SH-SY5Y (cell line): ENCODE results near the gene SAT2.
A peak's percentile ranks its signal among the peaks of the same experiment; 100 is the strongest.

Source experiments
- GATA2 ChIP-seq: IDR thresholded peaks from 2 replicates; pipeline ENCODE4 v1.6.1; 2011; ENCODE audit warnings: mild to moderate bottlenecking, low read depth, low read length
- GATA3 ChIP-seq: IDR thresholded peaks from 2 replicates; pipeline ENCODE4 v1.6.1; 2011; ENCODE audit warnings: low read depth, mild to moderate bottlenecking, low read length, moderate library complexity

Gene SAT2

DNA sequence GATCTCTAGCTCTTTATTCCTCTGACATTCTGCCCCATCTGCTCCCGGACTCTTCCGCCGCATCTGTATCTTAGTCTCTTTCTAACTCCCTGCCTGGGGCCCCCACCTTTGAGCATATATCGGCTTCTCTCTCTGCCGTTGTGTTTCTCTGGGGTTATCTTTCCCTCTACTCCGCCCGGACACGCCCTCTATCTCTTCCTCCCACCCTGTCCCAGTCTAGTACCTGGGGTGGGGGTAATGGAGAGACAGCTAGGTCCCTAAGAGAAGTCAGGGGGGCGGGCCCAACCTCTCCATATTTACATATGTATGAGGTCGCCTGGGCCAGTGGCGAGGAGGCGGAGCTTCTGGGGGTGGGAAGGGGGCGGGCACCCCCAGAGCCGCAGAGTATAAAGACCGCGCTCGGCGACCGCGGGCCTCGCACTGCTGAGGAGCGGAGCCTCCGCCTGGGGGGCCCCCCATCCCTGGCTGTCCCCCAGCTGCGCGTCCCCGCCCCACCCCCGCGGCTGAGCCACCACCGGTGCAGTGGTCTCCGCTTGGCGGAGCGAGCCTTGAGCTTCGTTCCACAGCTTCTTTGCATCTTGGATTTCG, 23.0 kb upstream of the SAT2 start, which contains the start of gene ATP1B2:
ATP1B2 (plus strand) TSS at position 418 of the 588 bp plus-strand sequence. CDS start 593 bp downstream, outside the sequence.
- TF ChIP-seq GATA3 (no peak), GATA2 (no peak)

DNA sequence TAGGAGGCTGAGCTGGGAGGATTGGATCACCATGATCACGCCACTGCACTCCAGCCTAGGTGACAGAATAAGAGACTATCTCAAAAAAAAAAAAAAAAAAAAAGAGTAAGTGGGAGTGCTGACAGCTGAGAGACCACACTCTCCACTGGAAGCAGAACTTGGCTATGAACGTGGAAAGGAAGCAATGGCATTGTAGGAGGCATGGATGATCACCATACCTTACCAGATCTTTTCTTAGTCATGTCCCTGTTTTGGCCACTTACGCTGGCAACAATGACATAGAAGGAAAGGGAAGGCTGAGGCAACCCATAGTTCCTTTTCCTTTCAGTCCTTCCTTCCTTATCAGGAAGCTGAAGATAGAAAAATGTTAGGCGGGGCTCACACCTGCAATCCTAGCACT, 19.4 kb upstream of the SAT2 start:
- TF ChIP-seq GATA3 (no peak), GATA2 (no peak)

DNA sequence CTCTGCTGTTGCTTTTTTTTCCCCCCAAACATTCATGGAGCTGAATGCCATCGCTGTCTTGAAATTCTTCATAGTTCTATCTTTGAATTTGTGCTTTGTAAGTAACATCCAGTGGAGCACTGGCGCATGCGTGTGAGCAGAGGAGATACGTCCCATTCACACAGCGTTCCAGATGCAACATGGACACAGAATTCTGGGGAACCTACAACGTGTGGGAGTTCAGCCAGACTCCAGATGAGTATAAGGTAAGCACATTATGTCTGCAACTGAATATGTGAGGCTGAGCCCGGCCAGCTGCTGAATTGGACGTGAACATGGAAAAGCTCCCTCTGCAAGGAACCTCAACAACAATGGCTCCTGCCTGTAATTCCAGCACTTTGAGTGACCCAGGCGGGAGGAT, 18.8 kb upstream of the SAT2 start:
- TF ChIP-seq GATA3 (no peak), GATA2 (no peak)

DNA sequence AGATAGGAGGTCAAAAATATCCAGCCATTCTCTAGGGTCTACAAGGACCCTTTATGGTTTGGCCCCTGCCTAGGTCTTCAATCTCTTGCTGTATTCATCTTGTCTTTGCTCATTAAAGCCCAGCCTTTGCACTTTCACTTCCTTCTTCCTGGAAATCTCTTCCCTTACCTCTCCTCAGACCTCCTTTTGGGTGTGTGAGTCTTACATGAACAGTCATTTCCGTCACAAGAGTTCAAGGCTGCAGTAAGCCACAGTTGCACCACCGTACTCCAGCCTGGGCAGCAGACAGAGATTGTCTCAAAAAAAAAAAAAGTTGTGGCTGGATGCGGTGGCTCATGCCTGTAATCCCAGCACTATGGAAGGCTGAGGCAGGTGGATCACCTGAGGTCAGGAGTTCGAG, 17.2 kb upstream of the SAT2 start:
- TF ChIP-seq GATA3: no peak
- no peak for TF ChIP-seq GATA2

DNA sequence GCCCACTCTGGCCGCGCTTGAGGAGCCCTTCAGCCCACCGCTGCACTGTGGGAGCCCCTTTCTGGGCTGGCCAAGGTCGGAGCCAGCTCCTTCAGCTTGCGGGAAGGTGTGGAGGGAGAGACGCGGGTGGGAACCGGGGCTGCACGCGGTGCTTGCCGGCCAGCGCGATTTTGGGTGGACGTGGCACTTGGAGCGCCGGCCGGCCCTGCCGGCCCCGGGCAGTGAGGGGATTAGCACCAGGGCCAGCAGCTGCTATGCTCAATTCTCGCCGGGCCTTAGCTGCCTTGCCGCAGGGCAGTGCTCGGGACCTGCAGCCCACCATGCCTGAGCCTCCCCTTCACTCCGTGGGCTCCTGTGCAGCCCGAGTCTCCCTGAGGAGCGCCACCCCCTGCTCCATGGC, 13.2 kb upstream of the SAT2 start:
- TF ChIP-seq GATA3: no peak
- no peak for TF ChIP-seq GATA2

DNA sequence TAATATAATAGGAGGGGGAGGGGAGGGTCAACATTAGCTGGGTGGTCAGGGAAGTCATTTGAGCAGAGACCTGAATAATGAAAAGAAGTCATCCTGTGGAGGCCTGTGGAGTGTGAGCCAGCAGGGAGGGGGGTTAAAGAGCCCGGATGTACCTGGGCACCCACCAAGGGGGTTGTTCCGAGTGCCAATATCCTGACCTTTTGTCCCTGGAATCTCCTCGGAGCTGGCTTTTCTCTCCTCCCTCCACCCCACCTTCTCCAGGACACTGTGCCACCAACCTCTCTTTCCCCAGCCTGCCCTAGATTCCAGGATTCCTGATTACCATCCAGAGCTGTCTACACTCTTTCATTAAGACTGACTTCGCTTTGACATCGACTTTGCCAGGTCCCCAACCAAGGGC, 8.5 kb upstream of the SAT2 start:
- no peak for TF ChIP-seq GATA3

DNA sequence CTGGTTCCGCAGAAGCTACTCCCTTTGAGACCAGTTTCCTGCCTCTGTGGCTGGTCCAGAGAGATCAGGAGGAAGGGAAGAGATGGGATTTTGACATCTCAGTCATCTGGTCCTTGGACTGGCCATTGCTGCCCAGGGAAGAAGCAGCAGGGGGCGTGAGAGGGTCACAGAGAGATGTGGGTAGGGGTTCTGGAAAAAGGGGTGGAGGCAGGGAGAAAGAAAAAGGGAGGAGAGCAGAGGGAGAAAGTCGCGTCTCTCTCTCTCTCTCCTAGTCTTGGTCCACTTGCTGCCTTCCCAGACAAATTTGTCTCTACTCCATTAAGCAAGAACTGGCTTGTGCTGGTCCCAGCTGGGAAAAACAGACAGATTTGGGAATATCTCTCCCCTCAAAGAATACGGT, 6.8 kb upstream of the SAT2 start:
- TF ChIP-seq GATA2 (no peak), GATA3 (no peak)

DNA sequence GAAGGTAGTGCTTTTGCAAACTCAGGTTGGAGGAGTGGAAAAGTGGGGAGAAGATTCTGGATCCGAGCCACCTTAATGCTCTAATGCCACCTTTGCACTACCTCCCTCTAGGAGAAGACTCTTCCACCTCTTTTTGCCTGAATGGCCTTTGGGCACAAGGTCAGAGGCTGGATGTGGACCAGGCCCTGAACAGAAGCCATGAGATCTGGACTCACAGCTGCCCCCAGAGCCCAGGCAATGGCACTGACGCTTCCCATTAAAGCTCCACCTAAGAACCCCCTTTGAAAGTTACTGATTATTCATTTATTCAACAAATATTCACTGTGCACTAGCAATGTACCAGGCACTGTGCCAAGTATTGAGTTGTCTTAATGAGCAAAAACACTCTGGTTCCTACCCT, 5.5 kb upstream of the SAT2 start:
- TF ChIP-seq GATA2: no peak
- TF ChIP-seq GATA3: no peak

DNA sequence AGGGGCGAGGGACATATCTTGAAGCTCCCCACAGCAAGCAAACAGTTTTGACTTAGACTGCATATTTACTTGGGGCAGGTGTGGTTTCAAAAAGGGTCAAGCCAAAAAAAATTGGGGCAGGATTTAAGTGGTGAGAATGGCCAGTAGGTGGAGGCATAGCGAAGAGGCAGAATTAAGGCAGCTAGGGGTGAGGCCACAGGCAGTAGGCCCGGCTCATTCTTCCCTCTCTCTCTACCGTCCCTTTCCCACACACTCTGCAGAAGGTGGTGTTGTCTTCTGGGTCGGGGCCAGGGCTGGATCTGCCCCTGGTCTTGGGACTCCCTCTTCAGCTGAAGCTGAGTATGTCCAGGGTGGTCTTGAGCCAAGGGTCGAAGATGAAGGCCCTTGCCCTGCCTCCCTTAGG, 4.9 kb upstream of the SAT2 start:
- TF ChIP-seq GATA2 (no peak), GATA3 (no peak)

DNA sequence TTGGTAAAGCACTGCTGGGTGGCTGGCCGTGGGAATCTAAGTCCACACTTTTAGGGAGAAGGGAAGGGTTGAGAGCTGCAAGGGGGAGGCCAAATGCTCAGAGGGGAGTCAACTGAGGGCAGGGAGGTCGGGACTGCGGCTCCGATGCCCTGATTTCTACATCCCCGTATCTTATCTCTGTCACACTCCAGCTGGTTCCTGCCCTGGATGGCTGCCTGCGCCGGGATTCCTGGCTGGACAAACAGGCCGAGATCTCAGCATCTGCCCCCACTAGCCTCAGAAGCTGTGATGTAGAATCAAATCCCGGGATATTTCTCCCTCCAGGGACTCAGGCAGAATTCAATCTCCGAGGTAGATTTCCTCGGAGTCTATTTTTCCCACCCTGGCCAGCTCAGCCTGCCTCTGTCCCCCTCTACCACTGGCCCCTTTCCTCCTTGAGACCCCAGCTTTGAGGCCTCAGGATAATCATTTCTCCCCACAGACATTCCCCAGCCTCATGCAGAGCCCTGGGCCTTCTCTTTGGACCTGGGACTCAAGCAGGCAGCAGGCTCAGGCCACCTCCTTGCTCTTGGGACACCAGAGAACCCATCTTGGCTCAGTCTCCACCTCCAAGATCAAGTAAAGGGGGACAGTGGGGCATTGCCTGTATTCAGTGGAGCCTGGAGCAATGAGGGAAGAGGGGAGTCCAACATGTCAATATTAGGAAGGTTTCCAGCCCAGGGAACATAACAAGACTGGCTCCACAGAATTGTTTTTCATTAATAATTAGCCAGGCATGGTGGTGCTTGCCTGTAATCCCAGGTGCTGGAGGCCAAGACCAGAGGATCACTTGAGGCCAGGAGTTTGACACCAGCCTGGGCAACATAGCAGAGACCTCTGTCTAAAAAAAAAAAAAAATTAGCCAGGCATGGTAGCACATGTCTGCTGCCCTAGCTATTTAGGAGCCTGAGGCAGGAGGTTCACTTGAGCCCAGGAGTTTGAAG, 4.1 kb upstream of the SAT2 start:
- peak; percentile 65; the same call in 1 of the 2 replicates for TF ChIP-seq GATA2
- no peak for TF ChIP-seq GATA3

DNA sequence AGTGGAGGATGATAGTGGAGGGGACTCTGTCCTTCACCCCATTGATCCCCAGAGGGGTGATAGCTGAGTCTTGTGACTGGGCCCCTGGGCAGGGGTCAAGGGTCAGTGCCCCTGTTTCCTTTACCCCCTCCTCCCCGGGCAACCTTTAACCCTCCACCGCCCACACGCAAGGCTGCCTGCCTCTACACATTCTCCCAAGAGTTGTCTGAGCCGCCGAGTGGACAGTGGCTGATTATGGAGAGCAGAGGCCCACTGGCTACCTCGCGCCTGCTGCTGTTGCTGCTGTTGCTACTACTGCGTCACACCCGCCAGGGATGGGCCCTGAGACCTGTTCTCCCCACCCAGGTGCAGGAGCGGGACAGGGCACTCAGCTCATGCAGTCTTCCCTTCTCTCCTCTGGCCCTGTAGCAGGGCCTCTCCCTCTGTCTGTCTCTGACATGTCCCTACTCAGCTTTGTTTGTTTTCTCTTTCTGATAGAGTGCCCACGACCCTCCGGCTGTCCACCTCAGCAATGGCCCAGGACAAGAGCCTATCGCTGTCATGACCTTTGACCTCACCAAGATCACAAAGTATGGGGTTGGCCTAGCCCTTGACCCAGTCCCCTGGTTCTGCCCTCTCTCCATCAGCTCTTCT, 2.4 kb upstream of the SAT2 start, which contains the start of gene SHBG:
SHBG (plus strand) TSS at position 197 of the 633 bp plus-strand sequence; CDS start at position 235, 38 bp downstream.
- TF ChIP-seq GATA2 (no peak), GATA3 (no peak)

DNA sequence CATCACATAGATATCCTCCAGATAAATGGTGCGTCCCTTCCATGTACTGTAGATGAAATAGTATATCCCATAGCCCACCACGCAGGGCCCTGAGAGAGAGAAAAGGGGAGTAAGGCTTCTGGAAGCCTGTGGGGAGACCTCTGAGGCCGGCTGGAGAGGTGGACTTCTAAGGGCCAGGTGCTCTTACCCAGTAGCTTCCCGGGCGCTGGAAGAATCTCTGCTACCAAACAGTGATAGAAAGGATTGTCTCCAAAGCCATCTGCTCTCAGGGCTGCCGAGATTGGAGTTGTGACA, 718 bp downstream of the SAT2 start:
- TF ChIP-seq GATA3 (no peak), GATA2 (no peak)

DNA sequence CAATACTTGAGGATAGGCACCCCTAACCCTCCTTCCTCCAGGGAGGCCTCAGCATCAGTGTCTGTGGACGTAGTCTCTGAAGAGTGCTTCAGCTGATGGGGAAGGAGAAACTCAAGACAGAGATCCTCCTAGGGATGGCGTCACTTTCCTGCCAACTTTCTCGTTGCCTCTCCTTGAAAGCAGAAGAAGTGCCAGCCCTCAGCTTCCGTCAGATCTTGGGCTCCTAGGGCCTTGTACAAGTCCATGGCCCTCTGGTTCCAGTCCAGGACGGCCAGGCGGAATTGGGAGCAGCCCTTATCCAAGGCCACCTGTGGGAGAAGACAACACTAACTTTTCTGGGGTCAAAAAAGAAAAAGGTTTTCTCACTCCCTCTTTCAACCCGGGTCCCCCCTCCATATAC, 1.3 kb downstream of the SAT2 start:
- TF ChIP-seq GATA2: no peak
- no peak for TF ChIP-seq GATA3

DNA sequence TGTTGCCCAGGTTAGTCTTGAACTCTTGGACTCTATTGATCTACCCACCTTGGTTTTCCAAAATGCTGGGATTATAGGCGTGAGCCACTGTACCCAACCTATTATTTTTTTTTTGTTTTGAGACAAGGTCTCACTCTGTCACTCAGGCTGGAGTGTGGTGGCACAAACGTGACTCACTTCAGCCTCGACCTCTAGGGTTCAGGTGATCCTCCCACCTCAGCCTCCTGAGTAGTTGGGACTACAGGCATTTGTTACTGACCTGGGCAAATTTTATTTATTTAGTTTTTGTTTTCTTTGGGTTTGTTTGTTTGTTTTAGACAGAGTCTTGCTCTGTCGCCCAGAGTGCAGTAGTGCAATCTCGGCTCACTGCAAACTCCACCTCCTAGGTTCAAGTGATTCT, 4.0 kb downstream of the SAT2 start:
- no peak for TF ChIP-seq GATA3
- no peak for TF ChIP-seq GATA2

DNA sequence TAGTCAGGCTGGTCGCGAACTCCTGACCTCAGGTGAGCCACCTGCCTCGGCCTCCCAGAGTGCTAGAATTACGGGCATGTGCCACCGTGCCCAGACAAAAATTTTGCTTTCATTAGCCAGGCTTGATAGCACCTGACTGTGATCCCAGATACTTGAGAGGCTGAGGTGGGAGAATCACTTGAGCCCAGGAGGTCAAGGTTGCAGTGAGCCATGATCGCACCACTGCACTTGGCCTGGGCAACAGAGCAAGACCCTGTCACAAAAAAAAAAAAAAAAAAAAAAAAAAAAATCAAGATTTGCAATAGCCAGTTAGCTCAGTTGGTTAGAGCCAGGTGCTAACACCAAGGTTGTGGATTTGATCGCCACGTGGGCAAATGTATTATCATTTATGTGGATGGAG, 6.8 kb downstream of the SAT2 start:
- no peak for TF ChIP-seq GATA2
- no peak for TF ChIP-seq GATA3

DNA sequence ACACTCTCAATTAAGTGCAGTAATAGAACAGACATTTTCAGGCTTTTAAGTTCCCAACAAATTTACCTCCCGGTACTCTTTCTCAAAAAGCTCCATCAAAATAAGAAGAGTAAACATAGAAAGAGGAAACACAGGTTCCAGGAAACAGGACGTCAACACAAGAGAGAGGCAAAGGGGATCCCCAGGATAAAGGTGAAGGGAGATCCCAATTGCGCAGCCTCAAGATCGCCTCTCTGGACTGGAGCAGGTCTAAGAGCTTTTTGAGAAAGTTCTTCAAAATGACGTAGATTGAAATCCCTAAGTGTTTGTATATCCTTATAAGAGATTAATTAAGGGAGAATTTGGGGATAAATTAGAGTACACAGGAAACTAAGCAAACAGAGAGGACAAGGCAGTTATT, 9.0 kb downstream of the SAT2 start:
- TF ChIP-seq GATA2 (no peak), GATA3 (no peak)
